Ramos (cell line): ENCODE measurements around the gene B4GALNT1.

ENCODE experiments used
- in situ Hi-C: fragments of 300-500 bp; cut with MboI; formaldehyde crosslinking; loops from one replicate; pipeline ENCODE4 v1.14.3; 2022; ENCODE audit warnings: low sequenced_read_pairs; ENCODE audit not compliant: unreplicated experiment

Gene B4GALNT1

DNA sequence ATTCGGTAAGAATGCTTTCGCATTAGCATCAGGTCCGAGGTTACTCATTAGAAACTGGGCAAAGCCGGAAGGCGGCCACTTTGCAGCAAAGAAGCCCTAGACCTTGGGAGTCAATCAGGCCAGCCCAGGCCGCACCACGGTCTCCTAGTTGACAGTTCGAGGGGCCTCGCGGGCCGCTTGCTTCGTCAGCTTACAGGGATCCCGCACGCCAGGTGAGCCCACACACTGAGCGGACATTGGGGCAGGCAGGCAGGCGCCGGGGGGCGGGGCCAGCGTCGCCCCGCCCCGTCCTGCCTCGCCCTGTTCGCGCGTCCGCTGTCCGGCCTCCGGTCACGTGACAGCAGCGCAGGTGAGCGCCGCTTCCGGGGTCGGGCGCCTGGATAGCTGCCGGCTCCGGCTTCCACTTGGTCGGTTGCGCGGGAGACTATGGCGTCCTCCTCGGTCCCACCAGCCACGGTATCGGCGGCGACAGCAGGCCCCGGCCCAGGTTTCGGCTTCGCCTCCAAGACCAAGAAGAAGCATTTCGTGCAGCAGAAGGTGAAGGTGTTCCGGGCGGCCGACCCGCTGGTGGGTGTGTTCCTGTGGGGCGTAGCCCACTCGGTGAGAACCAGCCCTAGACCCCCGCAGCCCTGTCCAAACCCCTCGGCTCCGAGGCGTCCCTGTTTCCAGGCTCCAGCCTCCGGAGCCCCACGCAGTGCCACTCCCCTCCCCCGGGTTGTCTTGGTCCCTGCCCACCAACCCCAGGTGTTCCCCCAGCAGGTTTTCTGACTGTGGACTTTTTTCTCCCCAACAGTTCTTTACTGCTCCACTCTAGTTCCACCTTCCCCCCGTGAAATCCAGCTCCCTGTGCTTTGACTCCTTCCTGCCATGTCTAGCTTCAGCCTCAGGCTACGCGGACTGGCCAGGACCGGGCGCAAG, 41.9 kb downstream of the B4GALNT1 start, which contains the start of gene PIP4K2C:
TSS of gene PIP4K2C (plus strand) at position 329 of the 918 bp plus-strand sequence. CDS start at position 427, 98 bp downstream.
- in situ Hi-C loops: loop anchor here (25.0 kb wide), 1 partner anchor 321 kb away; no protein-coding TSS in a partner anchor

DNA sequence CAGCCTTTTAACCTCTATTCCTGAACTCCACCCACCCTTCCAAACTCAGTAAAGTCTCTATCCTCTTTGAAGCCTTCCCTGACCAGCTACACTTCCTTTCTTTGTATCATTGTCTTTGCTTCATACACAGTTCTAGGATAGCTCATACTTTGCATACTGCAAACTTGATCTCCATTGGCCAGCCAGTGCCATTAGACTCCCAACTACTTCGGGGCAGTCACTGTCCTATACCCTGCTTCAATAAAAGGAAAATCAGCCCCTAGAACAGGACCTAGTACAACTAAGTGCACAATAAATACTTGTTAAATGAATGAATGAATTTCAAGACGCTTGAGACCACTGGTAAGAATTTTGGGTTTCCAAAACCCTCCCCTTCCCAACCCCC, 42.5 kb downstream of the B4GALNT1 start:
- in situ Hi-C loops: loop anchor here (25.0 kb wide), 1 partner anchor 322 kb away; no protein-coding TSS in a partner anchor

DNA sequence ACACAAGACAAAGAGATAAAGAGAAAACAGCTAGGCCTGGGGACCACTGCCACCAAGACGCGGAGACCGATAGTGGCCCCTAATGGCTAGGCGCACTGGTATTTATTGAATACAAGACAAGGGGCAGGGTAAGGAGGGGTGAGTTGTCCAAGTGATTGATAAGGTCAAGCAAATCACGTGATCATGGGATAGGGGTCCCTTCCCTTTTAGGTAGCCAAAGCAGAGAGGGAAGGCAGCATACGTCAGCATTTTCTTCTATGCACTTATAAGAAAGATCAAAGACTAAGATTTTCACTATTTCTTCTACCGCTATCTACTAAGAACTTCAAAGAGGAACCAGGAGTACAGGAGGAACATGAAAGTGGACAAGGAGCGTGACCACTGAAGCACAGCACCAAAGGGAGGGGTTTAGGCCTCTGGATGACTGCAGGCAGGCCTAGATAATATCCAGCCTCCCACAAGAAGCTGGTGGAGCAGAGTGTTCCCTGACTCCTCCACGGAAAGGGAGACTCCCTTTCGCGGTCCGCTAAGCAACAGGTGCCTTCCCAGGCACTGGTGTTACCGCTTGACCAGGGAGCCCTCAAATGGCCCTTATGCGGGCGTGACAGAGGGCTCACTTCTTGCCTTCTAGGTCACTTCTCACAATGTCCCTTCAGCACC, 43.9 kb downstream of the B4GALNT1 start:
- in situ Hi-C loops: loop anchor here (25.0 kb wide), 1 partner anchor 323 kb away; no protein-coding TSS in a partner anchor

DNA sequence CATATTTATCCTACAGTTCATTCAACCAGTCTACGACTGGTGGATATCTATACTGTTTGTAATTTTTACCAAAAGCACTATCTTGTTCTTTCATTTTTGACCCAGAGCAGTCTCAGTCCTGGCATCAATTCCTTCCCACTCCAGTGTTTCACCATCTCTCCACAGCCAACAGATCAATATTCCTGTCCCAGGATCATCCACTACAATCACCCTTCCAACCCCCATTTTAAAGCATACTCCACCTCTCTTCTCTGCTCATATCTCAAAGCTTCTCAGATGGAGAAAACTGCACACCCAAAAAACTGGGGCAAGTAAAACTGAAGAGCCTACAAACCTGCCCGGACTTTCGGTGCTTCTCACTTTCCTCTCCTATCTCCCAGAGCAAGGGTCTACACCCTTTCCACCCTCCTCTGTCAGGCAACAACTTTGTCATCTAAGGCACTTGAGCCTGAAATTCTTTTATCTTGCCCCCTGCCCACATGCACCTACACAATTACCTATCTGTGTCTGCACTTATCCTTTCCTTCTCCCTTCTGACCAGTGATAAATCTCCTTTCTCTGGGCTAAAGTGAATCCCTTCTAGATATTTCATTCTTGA, 46.1 kb downstream of the B4GALNT1 start:
- in situ Hi-C loops: loop anchor here (25.0 kb wide), 1 partner anchor 325 kb away; no protein-coding TSS in a partner anchor

DNA sequence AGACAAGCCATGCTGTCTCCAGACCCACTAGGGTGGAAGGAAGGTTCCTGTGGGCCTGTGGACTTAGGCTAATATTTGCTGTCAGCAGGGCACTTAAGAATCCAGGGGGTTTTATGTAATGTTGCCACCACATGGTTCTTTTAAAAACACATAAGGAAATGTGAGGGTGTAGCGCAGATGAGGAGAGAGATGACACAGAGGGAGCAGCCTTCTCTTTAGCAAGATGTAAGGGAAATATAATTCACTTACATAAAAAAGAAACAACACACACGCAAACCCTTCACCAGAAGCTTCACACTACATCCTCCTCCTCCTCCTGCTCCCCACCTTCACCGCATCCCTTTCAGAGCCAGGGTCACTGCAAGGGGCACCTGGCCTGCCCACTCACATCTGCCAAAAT, 46.9 kb downstream of the B4GALNT1 start:
- in situ Hi-C loops: loop anchor here (25.0 kb wide), 1 partner anchor 326 kb away; no protein-coding TSS in a partner anchor

DNA sequence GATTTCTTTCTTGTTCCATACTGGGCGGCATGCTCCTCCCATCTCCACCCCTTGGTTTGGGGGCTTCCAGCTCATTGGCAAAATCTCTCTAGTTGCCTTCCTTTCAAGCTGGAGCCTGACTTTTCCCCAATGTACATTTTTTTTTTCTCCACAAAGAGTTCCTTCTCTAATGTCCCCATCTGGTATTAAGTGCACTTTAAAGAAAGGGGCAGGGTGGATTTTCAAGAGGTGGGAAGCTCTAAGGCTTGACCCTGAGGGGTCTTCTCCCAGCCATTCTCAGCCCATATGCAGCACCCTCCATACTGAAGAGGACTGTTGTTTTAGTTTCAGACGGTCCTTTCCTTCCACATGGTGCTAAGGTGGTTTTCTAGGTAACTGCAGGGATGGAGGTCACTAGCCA, 47.8 kb downstream of the B4GALNT1 start:
- in situ Hi-C loops: loop anchor here (25.0 kb wide), 1 partner anchor 327 kb away; no protein-coding TSS in a partner anchor

DNA sequence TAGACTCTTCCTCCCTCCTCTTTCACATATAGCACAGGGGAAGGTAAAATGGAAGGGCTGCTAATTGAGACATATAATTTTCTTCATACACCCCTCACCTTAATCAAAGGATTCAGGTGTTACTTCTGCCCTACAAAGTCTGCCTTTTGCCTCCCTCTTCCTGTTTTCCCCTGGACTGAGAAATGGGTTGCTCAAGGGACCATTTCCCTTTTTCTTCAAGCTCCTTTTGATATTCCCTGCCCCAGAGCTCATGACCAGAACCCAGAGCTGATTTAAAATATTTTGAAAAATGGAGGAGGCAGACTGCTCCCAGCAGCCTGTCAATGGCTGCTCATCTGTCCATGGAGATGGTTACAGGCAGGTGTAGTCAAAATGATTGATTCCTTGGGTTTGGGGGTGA, 48.3 kb downstream of the B4GALNT1 start:
- in situ Hi-C loops: loop anchor here (5.0 to 25.0 kb wide), 2 partner anchors 43 to 328 kb away; no protein-coding TSS in a partner anchor

DNA sequence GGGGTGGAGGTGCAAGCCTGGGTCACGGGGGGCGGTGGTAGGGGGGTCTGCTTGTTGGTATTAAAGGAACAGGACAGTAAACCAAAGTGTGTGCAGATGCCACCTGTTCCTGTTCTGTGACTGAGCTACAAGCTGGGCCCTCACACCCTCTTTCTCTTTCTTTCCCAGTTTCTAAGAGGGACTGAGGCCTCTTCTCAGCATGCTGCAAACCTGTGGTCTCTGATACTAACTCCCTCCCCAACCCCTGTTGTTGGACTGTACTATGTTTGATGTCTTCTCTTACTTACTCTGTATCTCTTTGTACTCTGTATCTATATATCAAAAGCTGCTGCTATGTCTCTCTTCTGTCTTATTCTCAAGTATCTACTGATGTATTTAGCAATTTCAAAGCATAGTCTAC, 49.0 kb downstream of the B4GALNT1 start:
- in situ Hi-C loops: loop anchor here (5.0 to 25.0 kb wide), 2 partner anchors 43 to 328 kb away; no protein-coding TSS in a partner anchor

DNA sequence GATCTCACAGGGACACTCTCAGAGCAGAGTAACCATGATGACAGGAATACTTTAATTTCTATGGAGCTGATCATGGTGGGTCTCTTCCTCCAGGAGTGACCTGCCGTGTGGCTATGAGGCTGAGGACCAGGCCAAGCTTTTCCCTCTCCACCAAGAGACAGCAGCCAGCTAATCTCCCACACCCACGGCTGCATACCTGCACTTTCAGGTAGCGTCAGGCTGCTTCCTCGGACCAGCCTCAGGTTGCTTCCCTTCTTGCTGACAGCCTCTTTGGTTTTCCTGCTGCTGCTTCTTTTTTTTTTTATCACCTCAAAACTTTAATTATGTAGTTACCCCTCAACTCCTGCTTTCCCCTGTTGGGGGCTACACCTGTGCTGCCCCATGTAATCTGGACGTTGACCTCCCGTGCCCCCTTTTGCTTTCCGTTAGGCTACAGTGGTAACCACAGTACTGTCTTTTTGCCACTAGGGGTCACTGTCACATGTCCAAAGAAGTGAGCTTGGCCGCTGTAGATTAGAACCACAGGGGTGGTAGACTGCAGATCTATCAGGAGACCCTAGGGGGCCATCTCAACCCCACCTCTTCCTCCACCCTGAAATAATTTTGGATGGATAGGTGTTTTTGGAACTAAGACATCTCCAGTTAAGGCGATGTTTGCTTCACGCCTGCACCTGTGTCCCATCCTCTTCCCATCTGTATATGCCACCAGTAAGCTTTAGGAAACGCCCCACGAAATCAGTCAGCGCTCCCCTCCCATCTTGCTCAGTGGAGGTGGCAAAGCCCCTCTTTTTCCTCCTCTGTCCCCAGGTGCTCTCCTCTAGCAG, 49.8 kb downstream of the B4GALNT1 start:
- in situ Hi-C loops: loop anchor here (5.0 to 25.0 kb wide), 2 partner anchors 44 to 329 kb away; no protein-coding TSS in a partner anchor

DNA sequence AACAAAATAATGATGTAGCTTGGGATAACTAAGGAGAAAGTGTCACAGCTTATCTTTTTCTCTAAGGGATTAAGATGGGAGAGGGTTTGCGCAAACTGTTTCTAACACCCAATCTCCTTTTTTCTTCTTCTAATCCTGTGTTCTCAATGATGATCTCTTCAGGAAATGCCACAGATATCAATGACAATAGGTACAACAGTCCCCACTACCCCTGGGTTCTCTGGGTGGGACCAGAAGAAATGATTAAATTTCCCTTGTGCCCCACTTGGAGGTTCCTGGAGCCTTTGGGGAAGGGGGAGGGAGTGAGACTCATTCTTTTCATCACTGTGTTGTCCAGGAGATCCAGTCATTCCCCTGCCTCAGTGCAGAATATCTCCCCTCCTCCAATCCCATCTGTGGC, 50.6 kb downstream of the B4GALNT1 start:
- in situ Hi-C loops: loop anchor here (5.0 to 25.0 kb wide), 2 partner anchors 45 to 330 kb away; no protein-coding TSS in a partner anchor

DNA sequence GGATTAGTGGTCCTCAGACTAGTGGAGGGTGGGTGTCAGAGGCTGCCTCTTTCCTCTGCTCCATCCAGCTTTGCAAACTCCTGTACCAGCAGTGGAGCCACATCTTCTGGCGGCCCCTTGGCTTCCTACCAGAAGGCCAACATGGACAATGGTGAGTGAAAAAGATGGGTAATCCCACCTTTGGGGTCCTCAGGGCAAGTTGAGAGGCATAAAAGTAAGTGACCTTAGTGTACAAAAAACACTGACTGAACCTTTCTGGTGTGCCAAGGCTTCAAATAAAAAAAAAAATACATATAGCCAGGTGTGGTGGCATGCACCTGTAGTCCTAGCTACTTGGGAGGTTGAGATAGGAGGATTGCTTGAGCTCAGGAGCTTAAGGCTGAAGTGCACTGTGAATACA, 51.2 kb downstream of the B4GALNT1 start:
- in situ Hi-C loops: loop anchor here (5.0 to 25.0 kb wide), 2 partner anchors 45 to 330 kb away; no protein-coding TSS in a partner anchor

DNA sequence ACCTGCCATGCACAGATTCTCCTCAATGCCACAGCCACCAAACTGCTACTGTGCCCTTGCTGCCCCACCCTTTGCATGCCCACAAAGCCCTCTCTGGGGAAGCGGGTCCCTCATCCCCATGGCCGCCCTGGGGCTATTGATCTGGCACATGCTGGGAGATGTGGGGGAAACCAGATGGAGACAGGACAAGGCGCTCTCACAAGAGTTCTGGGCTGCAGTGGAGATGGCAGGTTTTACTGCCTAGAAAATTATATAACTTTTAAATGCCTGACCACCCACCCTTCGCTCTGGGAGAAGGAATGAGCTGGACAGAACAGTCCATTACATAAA, 52.6 kb downstream of the B4GALNT1 start:
- in situ Hi-C loops: loop anchor here (5.0 to 25.0 kb wide), 2 partner anchors 47 to 332 kb away; no protein-coding TSS in a partner anchor

DNA sequence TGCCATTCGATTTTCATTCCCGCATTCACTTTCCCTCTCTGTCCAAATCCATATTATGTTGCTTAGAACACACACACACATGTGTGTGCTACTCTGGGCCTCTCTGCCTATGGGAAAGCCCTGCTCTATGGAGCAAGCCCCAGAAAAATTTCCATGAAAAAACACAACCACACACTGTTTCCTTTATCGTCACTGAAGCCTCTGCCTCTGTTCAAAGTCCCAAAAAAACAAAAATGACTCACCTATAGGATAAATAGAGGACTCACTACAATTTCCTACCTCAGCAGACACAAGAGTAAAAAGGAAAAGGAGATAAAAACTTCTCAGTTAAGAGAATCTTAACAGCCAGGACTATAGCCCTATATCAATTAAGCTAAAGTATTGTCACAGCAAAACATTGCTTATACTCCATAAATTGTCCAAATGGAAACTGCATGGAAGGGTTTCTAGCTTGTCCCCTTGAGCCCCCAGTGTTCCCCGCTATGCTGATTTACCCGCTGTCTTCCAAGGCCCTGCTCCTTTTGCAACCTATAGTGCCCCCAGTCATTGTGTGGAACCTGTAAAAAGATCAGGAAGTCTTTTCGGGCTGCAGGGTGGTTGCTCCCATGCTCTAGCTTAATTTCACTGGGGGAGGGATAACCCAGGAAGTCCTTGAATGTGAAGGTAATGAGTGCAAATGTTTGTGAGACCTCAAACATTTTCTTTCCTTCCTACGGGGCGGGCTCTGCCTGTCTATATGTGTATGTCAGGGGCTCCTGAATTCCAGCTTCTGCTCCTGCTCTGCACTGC, 53.1 kb downstream of the B4GALNT1 start:
- in situ Hi-C loops: loop anchor here (5.0 to 25.0 kb wide), 2 partner anchors 47 to 332 kb away; no protein-coding TSS in a partner anchor

DNA sequence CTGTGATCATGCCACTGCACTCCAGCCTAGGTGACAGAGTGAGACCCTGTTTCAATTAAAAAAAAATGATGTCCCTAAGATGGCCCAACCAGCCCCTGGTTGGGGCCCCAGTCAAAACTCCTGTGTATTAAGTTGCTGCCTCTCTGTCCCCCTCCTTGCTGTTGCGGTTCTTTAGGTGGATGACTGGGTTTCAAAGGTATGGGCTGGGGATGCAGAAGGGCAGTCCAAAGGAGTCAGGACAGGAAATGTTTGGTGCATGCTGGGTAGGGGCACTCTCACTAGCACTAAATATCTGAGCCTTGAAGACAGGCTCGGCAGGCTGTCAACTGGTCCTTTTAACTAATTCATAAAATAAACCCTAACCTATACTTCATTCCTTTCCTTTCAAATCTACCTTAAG, 54.0 kb downstream of the B4GALNT1 start:
- in situ Hi-C loops: loop anchor here (25.0 kb wide), 1 partner anchor 333 kb away; no protein-coding TSS in a partner anchor

DNA sequence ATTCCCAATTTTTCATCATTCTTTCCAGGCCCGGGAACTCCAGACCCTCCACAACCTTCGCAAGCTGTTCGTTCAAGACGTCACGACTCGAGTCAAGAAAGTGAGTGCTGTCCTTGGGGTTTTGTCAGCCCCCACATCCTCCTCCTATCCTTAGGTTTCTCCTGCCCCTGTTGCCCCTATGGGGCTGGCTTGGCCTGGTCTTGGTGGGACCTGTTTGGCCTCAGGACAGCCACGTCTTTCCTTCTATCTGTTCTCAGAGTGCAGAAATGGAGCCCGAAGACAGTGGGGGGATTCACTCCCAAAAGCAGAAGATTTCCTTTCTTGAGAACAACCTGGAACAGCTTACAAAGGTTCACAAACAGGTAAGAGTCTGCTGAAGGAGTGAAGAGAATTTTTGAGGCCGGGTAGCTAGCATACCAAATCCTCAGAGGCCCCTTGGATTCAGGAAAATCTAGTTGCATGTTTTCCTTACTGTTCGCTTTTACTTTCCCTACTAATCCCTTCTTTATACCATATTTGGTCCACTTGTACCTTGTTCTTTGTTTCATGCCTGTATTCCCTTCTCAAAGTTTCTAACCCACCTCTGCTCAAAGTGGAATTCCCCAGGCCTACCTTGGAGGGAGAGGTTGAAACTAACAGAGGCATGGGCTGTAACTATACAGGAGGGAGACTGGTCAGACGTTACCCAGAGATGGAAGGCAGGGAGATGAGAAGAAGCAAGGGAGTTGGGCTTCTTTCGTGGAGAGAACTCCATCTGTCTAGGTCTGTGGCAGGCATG, 54.8 kb downstream of the B4GALNT1 start:
- in situ Hi-C loops: loop anchor here (25.0 kb wide), 1 partner anchor 334 kb away; no protein-coding TSS in a partner anchor

DNA sequence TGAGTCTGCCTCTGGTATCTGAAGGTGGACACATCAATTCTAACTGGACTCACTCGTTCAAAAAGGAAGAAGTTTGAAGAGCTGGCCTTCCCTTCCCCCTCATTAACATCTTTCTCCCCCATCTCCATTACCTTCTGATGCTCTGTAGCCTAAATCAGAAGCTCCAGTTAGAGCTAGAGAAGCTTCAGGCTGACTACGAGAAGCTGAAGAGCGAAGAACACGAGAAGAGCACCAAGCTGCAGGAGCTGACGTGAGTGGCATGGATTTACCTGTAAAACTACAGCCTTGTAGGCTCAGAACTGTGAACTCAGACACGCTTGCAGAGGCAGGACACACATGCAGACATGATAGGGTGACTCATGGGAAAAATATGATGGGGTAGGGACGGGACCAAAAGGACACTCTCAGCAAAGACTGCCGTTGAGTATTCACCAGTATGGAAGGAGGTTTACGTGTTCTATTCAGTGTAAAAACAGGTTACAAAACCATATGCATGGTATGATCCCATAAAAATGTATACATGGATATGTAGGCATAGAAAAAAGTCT, 56.3 kb downstream of the B4GALNT1 start:
- in situ Hi-C loops: loop anchor here (25.0 kb wide), 1 partner anchor 336 kb away; no protein-coding TSS in a partner anchor
